Right cardiac atrium (tissue), 5 donors: ENCODE measurements around the gene C5orf34. TPM values are rescaled to one million over a fixed set of nuclear protein-coding genes. Genes with fewer than 3 reads are reported as not detected.

Experiments
- polyA plus RNA-seq: library from polyadenylated mRNA; stranded (reverse); fragments of 200-250 nt; gene quantifications from one replicate; pipeline ENCODE4 v1.2.3, GENCODE V29; 2013
- total RNA-seq, 4 donors: library from RNA; stranded (reverse); fragmentation: NEBNext Ultra II Directional; extraction: Animal tissue kit (Norgen Biotek cat#: 25700); gene quantifications; one replicate each; pipeline ENCODE4 v1.2.1, GENCODE V29; 2021
- donor health status: healthy with polysubstance abuse.
- donor health status: DM: no; HTN: yes; CAD: no.
- donor health status: DM: no; HTN: no; CAD: no.
- donor health status: DM: no; HTN: yes; CAD: no; lungs with severe emphysema.
- donor health status: DM: yes; HTN: yes; CAD: no.

The C5orf34 gene
- total and polyA plus RNA-seq, 5 donors, result 0.40 to 1.5 (median 0.41) TPM

Other genes with a start within 250 kb of the C5orf34 start
- gene HMGCS1, start 201.7 kb downstream of the C5orf34 start, total RNA-seq, result 10 to 100 TPM; 18.2 to 36.1 (median 26.5) TPM
- gene HMGCS1, start 201.7 kb downstream of the C5orf34 start, polyA plus RNA-seq, result 14.6 TPM
- gene CCL28, start 102.8 kb downstream of the C5orf34 start, total RNA-seq, result 1 to 10 TPM in 3 of 4 donors, under 1 TPM in 1; 0.58 to 2.2 (median 1.7) TPM
- 1.4 TPM for gene CCL28, start 102.8 kb downstream of the C5orf34 start, polyA plus RNA-seq
- gene TMEM267, start 31.3 kb downstream of the C5orf34 start, total RNA-seq, result 10 to 100 TPM in 1 of 4 donors, 1 to 10 TPM in 3; 6.5 to 12.4 (median 8.1) TPM
- 5.3 TPM for gene TMEM267, start 31.3 kb downstream of the C5orf34 start, polyA plus RNA-seq
- 100 to 1,000 TPM in 2 of 4 donors, 10 to 100 TPM in 2; 84.2 to 108 (median 101) TPM for gene PAIP1, start 41.9 kb upstream of the C5orf34 start, total RNA-seq
- 68.4 TPM for gene PAIP1, start 41.9 kb upstream of the C5orf34 start, polyA plus RNA-seq
- 100 to 1,000 TPM; 371 to 421 (median 408) TPM for gene NNT, start 88.0 kb upstream of the C5orf34 start, total RNA-seq
- 174 TPM for gene NNT, start 88.0 kb upstream of the C5orf34 start, polyA plus RNA-seq